Measurements from ENCODE around the gene C1orf185.
"Not testable (repeated sequence)": the region's sequence is repeated elsewhere in the genome, so short reads cannot be mapped to it uniquely, and the experiment has no call there.

C1orf185 gene

DNA sequence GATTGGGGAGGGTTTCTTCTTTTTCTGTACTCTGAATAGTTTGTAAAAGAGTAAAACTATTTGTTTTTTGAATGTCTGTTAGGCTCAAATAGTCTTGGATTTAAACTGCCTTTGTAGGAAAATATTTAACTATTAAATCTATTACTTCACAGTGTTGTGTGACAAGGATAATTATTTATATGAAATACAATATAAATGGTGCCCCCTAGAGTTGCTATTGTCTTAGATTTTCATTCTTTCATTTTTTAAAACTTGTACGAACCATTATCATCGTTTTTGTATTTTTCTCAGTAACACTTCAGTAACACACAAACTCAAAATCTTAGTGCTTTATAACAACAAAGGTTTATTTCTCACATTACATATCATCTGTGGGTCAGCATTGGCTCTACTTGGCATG is 37.4 kb downstream of the C1orf185 start:
- no peak for DNase-seq

DNA sequence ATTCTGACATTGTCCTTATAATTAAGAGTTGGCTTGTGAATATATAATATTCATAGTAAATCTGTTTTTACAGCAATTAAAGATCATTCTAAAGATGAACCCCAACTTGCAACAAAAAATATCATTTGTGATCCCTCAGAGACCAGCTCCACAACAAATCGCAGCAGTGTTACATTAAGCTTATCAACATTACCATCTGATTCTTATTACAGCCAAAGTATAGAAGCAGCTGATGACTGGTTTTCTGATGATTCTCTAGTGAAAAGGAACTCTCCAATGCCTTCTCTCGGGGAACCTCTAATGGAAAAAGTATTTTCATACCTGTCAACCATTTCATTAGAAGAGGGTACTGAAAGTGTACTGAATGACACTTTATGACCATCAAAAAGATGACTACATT is 45.4 kb downstream of the C1orf185 start:
- DNase-seq, result no peak

DNA sequence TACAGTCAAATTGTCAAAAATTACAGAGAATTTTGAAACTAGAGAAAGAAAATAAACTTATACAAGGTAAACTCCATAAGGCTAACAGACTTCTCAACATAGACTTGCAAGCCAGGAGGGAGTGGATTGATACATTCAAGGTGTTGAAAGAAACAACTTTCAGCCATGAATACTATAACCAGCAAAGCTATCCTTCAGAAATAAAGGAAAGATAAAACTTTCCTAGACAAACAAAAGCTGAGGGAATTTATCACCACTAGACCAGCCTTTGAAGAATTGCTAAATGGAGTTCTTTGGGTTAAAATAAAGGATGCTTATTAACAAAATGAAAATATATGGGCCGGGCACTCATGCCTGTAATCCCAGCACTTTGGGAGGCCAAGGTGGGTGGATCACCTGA is 52.7 kb downstream of the C1orf185 start:
- DNase-seq, result no peak

DNA sequence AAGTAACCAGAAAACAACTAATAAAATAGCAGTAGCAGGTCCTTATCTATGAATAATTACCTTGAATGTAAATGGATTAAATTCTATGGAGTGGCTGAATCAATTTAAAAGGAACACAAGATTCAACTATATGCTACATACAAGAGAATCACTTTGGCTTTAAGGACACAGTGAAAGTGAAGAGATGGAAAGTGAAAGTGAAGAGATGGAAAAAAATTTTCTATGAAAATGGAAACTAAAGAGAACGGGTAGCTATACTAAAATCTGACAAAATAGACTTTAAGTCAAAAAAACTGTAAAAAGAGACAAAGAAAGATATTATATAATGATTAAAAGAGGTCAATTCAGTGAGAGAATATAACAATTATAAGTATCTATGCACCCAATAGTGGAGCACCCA is 54.7 kb downstream of the C1orf185 start:
- no peak for DNase-seq

DNA sequence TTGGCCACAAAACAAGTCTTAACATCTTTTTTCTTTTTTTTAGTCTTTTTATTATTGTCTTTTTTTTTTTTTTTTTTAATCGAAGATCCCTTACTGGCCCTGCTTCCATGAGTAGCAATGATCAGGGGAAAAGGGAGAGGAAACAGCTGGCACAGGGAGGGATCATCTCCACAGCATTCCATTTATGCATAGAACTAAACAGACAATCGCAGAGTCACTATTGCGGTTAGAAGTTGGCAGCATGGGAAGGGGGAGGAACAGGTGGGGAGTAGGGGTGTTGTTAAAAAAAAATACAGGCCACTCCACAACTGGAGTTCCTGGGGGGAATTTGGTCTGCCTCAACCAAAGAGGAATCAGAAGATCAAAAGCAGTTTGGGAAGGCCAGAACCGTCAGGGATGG is 55.4 kb downstream of the C1orf185 start:
- DNase-seq, result no peak

DNA sequence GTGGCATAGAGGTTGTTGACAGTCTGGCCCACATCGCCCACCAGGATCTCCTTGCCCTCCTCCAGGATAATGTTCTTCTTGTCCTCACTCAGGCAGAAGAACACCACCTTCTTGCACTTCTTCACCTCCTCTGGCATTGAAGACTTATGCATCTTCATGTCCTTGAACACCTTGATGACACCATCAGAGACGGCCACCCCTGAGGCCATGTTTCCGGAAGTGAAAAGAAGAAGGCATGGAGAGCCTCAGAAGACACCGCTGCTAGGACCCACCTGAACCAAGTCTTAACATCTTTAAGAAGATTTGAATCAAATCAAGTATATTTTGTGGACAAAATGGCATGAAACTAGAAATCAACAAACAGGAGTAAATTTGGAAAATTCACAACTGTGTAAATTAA is 56.2 kb downstream of the C1orf185 start:
- no peak for DNase-seq

DNA sequence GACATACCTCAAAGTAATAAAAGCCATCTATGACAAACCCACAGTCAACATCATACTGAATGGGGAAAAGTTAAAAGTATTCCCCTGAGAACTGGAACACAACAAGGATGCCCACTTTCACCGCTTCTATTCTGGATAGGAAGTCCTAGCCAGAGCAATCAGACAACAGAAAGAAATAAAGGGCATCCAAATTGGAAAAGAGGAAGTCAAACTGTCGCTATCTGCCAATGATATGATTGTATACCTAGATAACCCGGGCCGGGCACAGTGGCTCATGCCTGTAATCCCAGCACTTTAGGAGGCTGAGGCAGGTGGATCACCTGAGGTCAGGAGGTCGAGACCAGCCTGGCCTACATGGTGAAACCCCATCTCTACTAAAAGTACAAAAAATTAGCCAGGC is 60.5 kb downstream of the C1orf185 start:
- not testable (repeated sequence) for DNase-seq

DNA sequence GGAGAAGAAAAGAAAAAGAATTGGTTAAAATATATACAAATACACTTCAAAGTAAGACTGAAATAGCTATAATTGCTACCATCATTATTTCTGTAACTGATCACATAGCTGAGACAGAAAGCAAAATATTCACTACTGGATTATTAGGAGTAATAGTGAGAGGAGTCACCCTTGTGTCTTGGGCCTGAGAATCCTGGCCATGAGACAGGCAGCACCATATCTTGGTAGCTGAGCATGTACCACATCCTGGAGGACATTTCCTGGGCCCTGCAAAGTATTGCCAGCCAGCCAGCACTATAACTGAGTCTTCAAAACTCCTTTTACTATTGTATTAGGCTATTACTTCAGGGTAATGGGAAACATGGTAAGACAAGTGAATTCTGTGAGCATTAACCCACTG is 63.5 kb downstream of the C1orf185 start:
- no peak for DNase-seq

DNA sequence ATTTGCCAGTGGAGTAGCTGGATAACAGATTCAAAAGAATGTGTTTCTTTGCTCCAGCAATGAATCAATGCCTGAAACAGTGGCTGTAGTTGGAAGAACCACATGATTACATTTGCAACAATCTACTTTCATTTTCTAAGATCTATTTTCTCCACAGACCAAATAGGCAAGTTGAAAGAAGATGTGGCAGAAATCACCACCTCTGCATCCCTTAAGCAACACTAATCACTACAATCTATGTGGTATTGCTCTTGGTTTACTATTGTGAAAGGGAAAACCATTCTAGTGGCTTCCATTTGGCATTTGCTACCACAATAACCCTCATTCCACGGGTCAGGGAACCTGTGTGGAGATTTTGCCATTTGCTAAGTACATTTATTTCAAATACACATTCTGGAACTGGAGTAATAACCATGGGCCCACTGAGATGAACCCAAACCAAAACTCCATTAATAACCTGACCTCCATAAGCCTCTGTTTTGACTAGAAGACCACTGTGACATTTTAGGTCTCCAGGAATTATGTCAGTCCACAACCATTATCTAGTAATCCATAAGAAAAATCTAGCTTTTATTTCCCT is 66.3 kb downstream of the C1orf185 start:
- DNase-seq, result no peak

DNA sequence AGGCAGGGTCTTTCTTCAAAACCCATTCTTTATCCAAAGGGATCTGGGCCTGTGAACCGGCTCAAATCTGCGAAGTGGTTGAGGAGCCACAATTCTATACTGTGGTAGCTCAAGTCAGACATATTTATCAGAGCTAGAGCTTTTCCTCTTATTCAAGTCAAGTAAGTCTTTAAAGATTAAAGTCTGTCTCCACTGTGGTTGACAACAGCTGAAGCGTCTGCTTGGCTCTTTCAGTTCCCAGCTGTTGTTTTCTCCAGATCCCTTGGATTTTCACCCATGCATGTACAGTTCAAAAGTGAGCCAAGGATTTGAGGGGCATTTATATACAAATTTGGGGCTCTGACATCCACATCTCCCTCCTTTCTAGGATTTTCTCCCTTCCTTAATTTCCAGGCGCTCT is 66.9 kb downstream of the C1orf185 start:
- no peak for DNase-seq

DNA sequence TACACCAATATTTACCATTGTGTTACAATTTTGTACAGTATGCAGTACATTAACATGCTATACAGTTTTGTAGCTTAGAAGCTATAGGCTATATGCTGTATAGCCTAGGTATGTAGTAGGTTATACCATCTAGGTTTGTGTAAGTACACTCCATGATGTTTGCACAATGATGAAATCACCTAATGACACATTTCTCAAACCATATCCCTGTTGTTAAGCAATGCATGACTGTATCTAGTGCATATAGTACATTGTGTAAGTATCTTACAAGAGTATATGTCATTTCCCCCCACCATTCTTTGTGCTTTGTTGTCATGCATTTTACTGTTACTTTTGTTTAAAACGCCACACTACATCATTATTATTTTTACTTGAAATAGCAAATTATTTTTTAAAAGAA is 68.3 kb downstream of the C1orf185 start:
- peak; percentile 71 for DNase-seq

DNA sequence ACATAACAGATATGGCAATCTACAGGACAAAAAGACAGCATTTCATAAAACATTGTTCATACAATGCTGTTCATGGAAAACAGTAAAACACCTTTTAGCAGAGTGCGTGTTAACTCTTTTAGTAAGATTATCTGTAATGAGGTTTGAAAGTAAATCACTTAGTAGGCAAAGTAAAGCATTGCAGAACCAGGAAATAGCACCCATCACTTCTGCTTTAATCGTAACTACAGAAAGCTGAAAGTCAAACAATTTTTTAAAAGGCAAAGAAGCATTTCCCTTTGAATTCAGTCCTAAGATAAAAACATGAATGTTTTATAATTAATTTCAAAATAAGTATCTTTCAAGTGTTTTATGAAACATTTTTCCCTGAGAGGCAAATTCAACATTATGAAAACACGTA is 70.8 kb downstream of the C1orf185 start:
- no peak for DNase-seq

DNA sequence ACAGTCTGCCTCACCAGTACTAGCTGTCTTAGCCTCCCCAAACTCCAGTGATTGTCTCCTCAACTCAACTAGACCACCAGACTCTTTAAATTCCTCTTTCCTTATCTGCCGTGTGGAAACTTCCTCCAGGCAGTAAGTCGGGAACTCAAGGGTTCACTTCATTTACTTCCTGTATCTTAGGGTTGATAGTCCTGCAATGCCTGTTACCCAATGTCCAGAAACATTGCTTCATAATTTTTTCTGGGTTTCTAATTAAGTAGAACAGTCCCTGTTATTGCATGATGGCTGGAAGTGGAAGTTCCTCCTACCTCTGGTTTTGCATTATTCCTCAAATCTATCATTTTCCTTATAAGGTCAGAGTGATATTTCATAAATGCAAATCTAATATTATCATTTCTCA is 73.2 kb downstream of the C1orf185 start:
- DNase-seq, result no peak

DNA sequence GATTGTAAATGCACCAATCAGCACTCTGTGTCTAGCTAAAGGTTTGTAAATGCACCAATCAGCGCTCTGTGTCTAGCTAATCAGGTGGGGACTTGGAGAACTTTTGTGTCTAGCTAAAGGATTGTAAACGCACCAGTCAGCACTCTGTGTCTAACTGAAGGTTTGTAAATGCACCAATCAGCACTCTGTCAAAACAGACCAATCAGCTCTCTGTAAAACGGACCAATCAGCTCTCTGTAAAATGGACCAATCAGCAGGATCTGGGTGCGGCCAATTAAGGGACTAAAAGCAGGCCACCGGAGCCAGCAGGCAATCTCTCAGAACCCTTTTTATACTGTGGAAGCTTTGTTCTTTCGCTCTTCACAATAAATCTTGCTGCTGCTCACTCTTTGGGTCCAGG is 76.0 kb downstream of the C1orf185 start:
- not testable (repeated sequence) for DNase-seq

DNA sequence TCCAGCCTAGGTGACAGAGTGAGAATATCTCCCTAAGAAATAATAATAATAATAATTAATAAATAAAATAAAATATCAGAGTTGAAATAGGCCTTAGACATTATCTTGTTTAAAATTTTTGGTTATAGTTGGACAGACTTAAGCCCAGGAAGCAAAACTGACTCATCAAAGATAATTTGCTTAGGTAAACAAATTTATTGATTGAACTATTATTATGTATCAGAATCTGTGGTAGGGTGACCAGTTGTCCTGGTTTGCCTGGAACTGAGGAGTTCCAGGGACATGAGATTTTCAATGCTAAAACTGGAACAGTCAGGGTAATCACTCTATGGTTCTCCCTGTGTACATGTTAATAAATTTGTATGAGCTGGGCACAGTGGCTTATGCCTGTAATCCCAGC is 86.2 kb downstream of the C1orf185 start:
- DNase-seq, result no peak

DNA sequence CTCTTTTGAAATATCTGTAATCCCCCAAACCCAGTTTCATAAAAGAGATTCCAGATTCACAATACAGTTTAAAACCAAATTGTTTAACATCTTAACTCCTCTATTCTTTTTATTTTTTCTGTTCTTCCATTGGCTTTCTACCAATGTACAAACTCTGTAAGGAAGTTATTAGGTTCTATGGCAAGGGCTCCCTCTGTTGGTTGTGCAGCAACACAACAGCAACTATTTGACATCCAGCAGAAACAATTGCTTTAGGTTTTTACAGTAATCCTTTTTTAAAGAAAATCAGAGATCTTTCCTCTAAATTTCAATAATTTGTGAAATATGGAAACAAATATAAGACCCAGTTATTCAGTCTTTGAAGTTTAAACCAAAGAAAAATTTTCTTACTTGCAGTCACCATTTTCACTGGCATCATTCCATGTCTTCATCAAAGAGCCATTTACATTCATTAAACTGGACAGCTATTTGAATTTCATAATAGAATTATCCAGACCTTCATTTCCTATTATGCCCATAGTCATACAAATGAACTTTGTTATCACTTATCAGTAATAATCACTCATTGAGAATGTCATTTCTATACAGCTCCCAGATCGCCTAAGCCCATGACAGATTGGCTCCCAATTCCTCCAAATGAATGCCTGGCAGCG is 87.5 kb downstream of the C1orf185 start:
- peak; percentile 88 for DNase-seq

DNA sequence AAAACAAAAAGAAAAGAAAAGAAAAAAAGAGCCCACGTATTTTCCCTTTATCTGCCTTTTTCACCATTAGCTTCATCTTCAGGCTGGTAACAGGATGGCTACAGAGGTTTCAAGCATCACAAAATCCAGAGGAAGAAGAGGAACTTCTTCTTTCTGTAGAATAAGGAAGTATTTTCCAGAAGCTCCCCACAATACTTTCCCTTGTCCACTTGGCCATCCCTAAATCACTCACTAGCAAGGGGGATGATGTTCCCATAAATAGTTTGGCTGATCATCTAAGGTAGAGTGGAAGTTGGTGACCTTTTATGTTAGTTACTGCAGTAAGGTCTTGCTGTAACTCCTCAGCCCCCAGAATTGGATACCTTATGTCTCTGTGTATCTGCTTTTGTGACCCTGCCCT is 88.9 kb downstream of the C1orf185 start:
- no peak for DNase-seq

DNA sequence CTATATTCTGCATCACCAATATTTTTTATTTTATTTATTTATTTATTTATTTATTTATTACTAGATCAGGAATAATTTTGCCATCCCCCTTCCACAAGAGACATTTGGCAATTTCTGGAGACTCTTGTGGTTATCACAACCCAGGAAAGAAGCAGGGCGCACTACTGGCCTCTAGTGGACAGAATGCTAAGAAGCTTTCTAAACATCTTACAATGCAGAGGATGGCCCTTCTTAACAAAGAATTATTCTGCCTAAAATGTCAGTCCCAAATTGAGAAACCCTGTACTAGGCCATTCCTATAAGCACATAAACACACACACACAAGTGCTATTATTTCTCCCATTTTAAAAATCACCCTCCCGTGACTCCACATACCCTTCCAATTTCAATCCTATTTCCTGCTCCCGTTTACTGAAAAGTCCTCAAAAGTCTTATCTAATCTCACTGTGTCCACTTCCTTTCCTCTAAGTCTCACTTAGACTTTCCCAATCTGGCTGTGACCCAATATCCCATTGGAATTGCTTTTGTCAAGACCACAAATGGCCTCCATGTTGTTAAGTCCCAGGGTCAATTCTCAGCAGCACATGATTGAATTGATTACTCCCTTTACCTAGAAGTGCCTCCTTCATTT is 90.3 kb downstream of the C1orf185 start:
- DNase-seq, result peak; percentile 87

DNA sequence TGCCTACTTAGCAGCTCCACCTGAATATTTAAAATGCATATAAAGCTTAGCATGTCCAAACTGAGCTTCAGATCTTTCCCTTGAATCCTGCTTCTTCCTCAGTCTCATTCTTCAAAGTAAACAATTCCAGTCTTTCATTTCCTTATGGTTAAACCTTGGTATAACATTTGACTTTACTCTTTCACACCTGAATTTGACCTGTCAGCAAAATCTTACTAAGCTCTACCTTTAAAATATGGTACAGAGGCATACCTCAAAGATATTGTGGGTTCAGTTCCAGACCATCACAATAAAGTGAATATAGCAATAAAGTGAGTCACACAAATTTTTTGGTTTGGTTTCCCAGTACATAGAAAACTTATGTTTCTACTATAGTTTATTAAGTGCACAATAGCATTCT is 91.5 kb downstream of the C1orf185 start:
- DNase-seq, result no peak
